Measurements from ENCODE around the gene AGFG2.

Gene AGFG2

GRCh38 chr7:100585511-100586265 lies 46.7 kb downstream of the AGFG2 start, which contains the start of gene LRCH4:
LRCH4 (minus strand) TSS chr7:100586129; CDS start chr7:100586100, 29 bp downstream.
- peak; percentile 55 for DNase-seq (ENCODE audit: low spot score)

GRCh38 chr7:100586266-100587025 lies 47.4 kb downstream of the AGFG2 start, which contains the start of gene FBXO24:
FBXO24 (plus strand) TSS chr7:100586328; CDS start chr7:100586626, 298 bp downstream.
- peak; percentile 100 for DNase-seq (ENCODE audit: low spot score)

- peak; percentile 58 for DNase-seq (ENCODE audit: low spot score)
Measured at GRCh38 chr7:100588438-100588837, 49.4 kb downstream of the AGFG2 start.

- no peak for DNase-seq (ENCODE audit: low spot score)
Measured at GRCh38 chr7:100589341-100589947, 50.4 kb downstream of the AGFG2 start.

- no peak for DNase-seq (ENCODE audit: low spot score)
Measured at GRCh38 chr7:100590077-100590737, 51.2 kb downstream of the AGFG2 start.

GRCh38 chr7:100591596-100591995 lies 52.6 kb downstream of the AGFG2 start:
- DNase-seq (ENCODE audit: low spot score) = no peak

GRCh38 chr7:100595188-100595587 lies 56.2 kb downstream of the AGFG2 start:
- no peak for DNase-seq (ENCODE audit: low spot score)

GRCh38 chr7:100598425-100598824 lies 59.4 kb downstream of the AGFG2 start:
- no peak for DNase-seq (ENCODE audit: low spot score)

GRCh38 chr7:100599911-100600729 lies 61.1 kb downstream of the AGFG2 start:
- no peak for DNase-seq (ENCODE audit: low spot score)

GRCh38 chr7:100600730-100601038 lies 61.7 kb downstream of the AGFG2 start:
- DNase-seq (ENCODE audit: low spot score) = no peak

- peak; percentile 89 for DNase-seq (ENCODE audit: low spot score)
Measured at GRCh38 chr7:100602889-100603725, 64.1 kb downstream of the AGFG2 start.

GRCh38 chr7:100603726-100604027 lies 64.7 kb downstream of the AGFG2 start:
- DNase-seq (ENCODE audit: low spot score) = peak; percentile 56

GRCh38 chr7:100604028-100604975 lies 65.3 kb downstream of the AGFG2 start:
- peak; percentile 50 for DNase-seq (ENCODE audit: low spot score)

GRCh38 chr7:100604976-100605911 lies 66.2 kb downstream of the AGFG2 start:
- DNase-seq (ENCODE audit: low spot score) = no peak

GRCh38 chr7:100606313-100606712 lies 67.3 kb downstream of the AGFG2 start:
- no peak for DNase-seq (ENCODE audit: low spot score)

GRCh38 chr7:100607111-100607510 lies 68.1 kb downstream of the AGFG2 start:
- no peak for DNase-seq (ENCODE audit: low spot score)

- no peak for DNase-seq (ENCODE audit: low spot score)
Measured at GRCh38 chr7:100609958-100610357, 71.0 kb downstream of the AGFG2 start.

All from SK-N-DZ (cell line).